Measurements from ENCODE around the gene GDPD2.
"Not testable (repeated sequence)": the region's sequence is repeated elsewhere in the genome, so short reads cannot be mapped to it uniquely, and the experiment has no call there.

DNA sequence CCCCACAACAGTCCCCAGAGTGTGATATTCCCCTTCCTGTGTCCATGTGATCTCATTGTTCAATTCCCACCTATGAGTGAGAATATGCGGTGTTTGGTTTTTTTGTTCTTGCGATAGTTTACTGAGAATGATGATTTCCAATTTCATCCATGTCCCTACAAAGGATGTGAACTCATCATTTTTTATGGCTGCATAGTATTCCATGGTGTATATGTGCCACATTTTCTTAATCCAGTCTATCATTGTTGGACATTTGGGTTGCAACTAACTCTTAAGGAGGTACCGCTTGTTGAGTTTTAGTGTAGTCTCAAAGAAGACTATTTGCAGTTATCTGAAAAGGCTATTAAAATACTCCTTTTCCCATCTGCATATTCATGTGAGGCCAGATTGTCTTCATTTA lies 22.9 kb upstream of the GDPD2 start:
- TF ChIP-seq POLR2A, CTCF, EP300 (IDR thresholded peaks at IDR 0.05): not testable (repeated sequence)
